NCI-H2081 (cell line): ENCODE results near the gene EIF2A.
"Not testable (repeated sequence)": the region's sequence is repeated elsewhere in the genome, so short reads cannot be mapped to it uniquely, and the experiment has no call there.

Experiments used
- DNase-seq, 2 experiments: peaks; one replicate each; lab custom pipeline; 2025; lab: John Stamatoyannopoulos, UW

The EIF2A gene

GRCh38 chr3:150602426-150603152 lies 56.0 kb downstream of the EIF2A start:
- DNase-seq = no peak

DNA sequence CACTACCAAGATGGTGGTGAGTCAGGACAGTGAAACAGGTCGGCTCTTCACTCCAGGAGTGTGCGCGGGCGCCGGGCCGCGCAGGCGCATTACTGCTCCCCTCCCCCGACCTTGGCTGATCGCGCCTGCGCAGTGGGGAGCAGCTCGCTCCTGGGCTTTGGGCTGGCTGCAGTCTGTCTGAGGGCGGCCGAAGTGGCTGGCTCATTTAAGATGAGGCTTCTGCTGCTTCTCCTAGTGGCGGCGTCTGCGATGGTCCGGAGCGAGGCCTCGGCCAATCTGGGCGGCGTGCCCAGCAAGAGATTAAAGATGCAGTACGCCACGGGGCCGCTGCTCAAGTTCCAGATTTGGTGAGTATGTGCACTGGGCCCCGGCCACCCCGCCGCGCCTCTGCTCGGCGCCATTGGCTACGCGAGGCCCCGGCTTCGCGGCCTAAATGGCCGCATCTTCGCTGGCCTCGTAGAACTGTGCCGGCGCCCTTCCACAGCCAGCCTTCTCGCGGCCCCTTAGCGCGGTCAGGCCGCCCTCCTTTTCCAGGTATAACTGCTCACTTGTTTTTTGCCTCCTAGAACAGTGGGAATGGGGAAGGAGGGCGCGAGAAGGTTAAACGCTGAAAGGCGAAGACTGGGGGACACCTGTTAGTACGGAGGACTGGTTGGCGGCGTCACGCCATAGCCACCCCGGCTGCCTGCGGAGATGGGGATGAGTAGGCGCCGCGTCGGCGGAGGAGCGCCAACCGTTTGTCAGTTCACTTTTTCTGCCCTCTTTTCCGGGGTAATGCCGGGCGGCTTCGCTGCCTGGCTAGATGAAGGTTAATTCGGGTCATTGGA lies 56.8 kb downstream of the EIF2A start, which contains the start of gene SELENOT:
TSS of gene SELENOT (plus strand) at position 169 of the 827 bp plus-strand sequence. CDS start at position 211, 42 bp downstream.
- peak; percentile 97 for DNase-seq

DNA sequence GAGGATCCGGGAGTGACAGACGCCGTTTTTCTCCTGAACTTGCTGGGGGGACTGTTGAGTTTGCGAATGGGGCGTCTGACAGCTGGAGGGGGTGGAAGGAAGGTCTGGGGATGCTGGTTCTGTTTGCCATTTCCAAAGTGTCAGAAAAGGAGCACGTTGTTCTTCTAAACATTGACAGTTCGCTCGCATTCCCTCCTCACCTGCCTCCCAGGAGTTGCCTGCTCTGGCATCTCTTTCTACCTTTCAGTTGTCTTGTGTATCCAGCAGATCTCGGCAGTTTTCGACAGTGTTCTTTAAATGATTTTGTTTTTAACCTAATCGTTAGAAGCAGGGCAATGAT lies 57.4 kb downstream of the EIF2A start:
- peak in 1 of 2 experiments; percentile 73 for DNase-seq

DNA sequence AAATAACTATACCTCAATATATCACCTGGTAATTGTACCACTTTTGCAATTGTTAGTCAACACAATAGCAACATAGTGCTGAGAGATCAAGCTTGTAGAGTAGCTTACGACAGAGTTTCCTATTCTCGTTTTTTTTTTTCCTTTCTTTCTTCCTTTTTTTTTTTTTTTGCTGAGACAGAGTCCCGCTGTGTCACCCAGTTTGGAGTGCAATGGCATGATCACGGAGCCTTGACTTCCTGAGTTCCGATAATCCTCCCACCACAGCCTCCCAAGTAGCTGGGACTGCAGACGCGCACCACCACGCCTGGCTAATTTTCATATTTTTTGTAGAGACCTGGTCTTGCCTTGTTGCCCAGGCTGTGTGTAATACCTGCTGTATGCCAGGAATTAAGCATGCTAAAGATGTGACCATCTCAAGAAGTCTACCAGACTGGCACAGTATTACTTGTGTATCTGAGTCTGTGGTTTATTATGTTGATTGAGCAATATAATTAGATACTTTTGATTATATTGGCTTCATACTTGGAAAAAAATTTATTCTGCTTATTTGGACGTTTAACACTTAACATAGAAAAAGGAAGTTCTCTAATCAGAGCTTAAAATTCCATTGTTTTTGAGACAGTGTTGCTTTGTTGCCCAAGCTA lies 59.5 kb downstream of the EIF2A start:
- DNase-seq = no peak

DNA sequence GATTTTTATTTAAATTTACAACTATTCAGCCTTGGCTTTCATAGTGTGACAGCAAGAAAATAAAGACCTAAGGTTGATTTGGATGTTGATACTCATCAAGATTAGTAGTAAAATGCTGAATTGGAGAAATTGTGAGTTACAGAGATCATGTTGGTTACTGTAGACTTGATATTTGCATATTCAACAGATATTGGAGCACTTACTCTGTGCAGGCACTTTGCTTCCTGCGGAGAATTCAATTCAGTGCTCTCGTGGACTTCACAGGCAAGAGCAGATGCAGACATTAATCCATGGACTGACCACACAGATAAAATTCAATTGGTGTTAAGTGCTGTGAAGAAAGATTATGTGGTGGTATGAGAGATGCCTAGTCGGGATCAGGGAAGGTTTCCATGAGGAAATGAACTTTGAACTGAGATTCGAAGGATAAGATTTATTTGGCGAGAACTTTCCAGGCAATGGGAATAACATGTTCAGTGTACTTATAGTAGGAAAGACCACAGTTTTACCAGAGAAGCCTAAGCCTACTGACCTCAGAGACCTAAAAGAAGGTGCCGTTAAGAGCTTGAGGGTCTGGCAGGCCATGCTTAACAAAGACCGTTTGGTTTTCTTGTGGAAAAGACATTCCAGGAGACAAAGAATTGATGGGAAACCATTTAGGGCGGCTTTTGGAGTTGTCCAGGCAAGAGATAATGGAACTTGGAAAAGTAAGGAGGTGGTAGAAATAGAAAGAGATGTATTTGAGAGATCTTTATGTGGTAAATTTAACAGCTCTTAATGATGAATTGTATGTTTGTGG lies 60.9 kb downstream of the EIF2A start:
- no peak for DNase-seq

- no peak for DNase-seq
Measured at GRCh38 chr3:150609988-150610387, 63.4 kb downstream of the EIF2A start.

DNA sequence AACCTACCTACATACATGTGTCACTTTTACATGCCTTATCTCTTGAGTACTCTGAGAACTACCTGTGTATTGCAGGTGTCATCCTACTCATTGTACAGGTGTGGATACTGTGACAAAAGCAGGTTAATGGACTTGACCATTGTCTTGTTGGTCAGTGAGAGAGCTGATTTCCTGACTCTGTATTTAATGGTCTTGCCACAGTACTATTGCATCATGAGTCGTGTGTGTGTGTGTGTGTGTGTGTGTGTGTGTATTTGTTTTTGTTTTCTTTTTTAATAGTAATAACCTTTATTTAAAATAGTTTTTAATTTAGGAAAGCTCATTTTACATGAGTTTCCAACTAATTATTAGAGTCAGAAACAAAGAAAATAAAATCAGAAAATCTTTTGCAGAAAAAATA lies 64.2 kb downstream of the EIF2A start:
- peak; percentile 9 to 23 for DNase-seq

GRCh38 chr3:150611666-150612065 lies 65.1 kb downstream of the EIF2A start:
- DNase-seq = no peak

- DNase-seq = no peak
Measured at GRCh38 chr3:150612494-150612893, 65.9 kb downstream of the EIF2A start.

DNA sequence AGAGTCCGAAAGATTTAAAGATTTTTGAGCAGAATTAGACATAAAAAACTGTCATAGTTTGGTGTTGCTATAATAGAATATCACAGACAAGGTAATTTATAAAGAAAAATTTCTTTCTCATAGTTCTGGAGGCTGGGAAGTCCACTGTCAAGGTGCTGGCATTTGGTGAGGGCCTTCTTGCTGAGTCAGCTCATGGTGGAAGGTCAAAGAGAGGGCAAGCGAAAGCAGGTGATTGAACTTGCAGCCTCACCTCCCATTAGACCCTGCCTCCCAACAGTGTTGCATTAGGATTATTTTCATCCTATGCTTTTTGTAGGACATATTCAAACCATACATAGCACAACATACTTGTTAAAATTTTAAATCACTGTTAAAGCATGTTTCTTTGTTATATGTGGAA lies 66.4 kb downstream of the EIF2A start:
- DNase-seq = no peak

GRCh38 chr3:150613709-150614480 lies 67.3 kb downstream of the EIF2A start:
- DNase-seq = no peak

GRCh38 chr3:150620002-150620689 lies 73.6 kb downstream of the EIF2A start:
- DNase-seq = no peak

DNA sequence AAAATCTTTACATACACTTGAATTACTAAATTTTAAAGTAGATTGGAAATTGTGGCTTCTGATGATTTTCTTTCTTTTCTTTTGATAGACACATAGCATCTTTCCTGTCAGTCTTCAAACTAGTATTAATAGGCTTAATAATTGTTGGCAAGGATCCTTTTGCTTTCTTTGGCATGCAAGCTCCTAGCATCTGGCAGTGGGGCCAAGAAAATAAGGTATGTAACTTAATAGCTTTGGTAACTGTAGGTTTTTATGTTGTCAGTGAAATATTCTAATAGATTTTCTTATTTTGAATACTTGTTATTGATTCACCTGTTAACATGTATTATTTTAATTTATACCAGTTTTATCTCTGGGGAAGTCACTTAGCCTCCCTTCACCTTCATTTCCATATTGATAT lies 76.4 kb downstream of the EIF2A start:
- DNase-seq = not testable (repeated sequence)

DNA sequence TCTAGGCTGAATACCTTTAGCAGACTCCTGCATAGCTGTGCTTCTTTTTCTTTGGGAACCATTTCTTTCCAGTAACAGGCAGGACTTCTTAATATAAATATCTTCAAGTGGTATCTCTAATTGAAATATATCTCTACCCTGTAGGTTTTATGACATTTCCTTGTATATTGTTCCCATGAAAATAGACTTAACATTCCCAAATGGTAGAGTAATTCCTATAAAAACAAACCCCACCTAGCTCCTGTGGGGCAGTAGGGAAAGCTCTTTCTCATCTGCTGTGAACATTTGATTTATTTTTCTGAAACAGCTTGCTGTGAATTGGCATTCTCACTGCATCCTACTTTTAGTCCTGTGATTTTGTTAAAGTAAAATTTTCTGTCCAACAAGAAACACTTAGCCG lies 77.4 kb downstream of the EIF2A start:
- no peak for DNase-seq

DNA sequence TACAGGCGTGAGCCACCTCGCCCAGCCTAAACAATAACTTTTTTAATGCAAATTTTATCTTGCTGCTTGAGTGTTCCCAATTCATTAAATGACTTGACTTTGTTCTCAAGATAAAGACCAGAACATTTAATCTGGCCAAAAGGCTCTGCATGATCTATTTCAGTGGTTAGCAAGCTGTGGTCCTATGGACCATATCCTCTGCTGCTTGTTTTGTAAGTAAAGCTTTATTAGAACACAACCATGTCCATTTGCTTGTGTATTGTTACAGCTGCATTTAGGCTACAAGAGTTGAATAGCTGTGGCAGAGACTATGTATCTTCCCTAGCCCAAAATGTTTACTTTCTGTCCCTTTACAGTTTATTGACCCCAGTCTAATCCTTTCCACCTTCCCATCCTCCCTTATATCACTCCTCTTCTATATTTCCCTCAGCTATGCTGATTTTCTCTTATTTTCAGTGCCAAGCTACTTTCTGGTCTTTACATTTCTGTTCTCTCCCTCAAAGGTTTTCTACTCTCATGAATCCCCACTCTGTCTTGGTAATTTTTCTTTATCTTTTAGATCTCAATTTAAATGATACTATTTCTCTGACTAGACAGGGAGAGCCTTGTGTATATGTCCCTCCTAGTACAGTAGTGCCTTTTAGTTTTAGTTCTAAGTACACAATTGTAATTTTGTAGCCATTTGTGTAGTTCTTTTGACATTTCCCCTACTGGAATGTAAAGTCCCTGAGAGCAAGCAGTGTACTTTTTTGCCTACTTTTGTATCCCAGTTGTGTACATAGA lies 79.8 kb downstream of the EIF2A start:
- DNase-seq = no peak

DNA sequence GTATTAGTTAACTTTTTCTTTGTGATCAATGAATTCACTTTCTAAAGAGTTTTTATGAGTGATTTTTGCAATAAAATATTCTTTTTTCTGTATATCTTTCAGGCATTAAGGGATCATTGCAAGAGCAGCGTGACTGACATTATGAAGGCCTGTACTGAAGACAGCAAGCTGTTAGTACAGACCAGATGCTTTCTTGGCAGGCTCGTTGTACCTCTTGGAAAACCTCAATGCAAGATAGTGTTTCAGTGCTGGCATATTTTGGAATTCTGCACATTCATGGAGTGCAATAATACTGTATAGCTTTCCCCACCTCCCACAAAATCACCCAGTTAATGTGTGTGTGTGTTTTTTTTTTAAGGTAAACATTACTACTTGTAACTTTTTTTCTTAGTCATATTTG lies 81.0 kb downstream of the EIF2A start:
- DNase-seq = no peak

DNA sequence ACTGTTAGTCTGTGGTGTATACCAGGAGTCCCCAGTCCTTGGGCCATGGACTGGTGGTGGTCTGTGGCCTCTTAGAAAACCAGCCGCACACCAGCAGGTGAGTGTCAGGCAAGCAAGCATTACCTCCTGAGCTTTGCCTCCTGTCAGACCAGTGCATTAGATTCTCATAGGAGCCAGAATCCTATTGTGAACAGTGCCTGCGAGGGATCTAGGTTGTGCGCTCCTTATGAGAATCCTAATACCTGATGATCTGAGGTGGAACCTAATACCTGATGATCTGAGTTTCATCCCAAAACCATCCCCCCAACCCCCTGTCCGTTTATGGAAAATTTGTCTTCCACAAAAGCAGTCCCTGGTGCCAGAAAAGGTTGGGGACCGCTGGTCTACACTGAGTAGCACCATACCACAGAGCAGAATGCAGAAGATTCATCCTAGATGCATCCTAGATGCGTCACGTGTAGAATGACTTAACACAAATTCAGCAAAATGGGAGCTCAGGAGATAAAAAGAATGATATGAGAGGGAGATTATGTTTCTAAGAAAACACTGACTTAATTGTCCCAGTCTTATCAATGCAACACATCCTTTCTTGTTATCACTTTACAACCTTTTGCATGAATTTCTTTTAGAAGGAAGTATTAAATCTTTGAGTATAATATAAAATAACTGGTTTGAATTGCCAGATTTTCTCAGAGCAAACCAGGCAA lies 85.1 kb downstream of the EIF2A start:
- no peak for DNase-seq

GRCh38 chr3:150635076-150635475 lies 88.5 kb downstream of the EIF2A start:
- DNase-seq = no peak

DNA sequence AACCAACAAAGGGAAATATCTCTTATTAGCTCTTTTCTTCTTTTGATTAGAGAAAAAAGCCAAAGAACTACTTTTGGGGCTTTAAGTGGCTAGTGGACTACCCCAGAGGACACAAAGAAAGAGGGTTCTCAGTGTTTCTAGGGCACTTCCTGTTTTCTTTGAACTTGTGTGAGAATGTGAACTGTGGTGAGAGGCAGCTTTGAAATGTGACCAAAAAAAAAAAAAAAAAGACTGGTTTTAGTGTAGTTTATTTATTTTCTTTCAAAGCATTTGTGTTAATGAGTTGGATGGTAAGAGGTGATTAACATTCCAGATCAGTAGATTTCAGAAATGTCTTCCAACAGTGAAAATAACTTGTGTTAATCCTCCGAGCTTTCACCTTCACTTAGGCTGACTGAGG lies 88.9 kb downstream of the EIF2A start:
- DNase-seq = no peak
